AG04449 (cell line): ENCODE data around the gene RXFP2.

Experiments used
- CTCF ChIA-PET: fragments of 350-600 bp; formaldehyde crosslinking; extraction: SDS; loops from one replicate; lab custom pipeline; 2021; ENCODE audit warnings: antibody characterized with exemption; lab: Yijun Ruan, JAX
- POLR2A ChIA-PET: fragments of 400-600, 350-600 bp; formaldehyde crosslinking; extraction: SDS; loops from one replicate; lab custom pipeline; 2020; ENCODE audit warnings: antibody characterized with exemption, inconsistent platforms; lab: Yijun Ruan, JAX
- DNase-seq: peaks from one replicate; pipeline ENCODE4 v3.0.0-alpha.2; 2010; ENCODE audit warnings: low read depth, low spot score
- H3K4me3 ChIP-seq: 2 replicates; pipeline ENCODE4 v1.5.1; 2011; ENCODE audit warnings: low read depth, mild to moderate bottlenecking, control low read depth, low read length
- TF ChIP-seq, protein P1 (sequence below): IDR thresholded peaks from one replicate; pipeline ENCODE4 v1.5.1; 2011; ENCODE audit warnings: mild to moderate bottlenecking, moderate library complexity, low read length, control low read depth, inconsistent platforms; ENCODE audit not compliant: insufficient read depth; ENCODE audit errors: missing control alignments

RXFP2 gene

GRCh38 chr13:31733647-31734046 lies 5.7 kb upstream of the RXFP2 start:
- TF ChIP-seq, protein P1, sequence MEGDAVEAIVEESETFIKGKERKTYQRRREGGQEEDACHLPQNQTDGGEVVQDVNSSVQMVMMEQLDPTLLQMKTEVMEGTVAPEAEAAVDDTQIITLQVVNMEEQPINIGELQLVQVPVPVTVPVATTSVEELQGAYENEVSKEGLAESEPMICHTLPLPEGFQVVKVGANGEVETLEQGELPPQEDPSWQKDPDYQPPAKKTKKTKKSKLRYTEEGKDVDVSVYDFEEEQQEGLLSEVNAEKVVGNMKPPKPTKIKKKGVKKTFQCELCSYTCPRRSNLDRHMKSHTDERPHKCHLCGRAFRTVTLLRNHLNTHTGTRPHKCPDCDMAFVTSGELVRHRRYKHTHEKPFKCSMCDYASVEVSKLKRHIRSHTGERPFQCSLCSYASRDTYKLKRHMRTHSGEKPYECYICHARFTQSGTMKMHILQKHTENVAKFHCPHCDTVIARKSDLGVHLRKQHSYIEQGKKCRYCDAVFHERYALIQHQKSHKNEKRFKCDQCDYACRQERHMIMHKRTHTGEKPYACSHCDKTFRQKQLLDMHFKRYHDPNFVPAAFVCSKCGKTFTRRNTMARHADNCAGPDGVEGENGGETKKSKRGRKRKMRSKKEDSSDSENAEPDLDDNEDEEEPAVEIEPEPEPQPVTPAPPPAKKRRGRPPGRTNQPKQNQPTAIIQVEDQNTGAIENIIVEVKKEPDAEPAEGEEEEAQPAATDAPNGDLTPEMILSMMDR, result no peak
- no peak for DNase-seq
- H3K4me3 ChIP-seq, result no peak overlapping the region
- ChIA-PET POLR2A (no interaction called here), CTCF (interaction anchor here (1.2 to 7.3 kb wide), 8 partner anchors 8 to 534 kb away, joined by 3 to 62 read pairs (median 10); no protein-coding TSS in a partner anchor)

DNA sequence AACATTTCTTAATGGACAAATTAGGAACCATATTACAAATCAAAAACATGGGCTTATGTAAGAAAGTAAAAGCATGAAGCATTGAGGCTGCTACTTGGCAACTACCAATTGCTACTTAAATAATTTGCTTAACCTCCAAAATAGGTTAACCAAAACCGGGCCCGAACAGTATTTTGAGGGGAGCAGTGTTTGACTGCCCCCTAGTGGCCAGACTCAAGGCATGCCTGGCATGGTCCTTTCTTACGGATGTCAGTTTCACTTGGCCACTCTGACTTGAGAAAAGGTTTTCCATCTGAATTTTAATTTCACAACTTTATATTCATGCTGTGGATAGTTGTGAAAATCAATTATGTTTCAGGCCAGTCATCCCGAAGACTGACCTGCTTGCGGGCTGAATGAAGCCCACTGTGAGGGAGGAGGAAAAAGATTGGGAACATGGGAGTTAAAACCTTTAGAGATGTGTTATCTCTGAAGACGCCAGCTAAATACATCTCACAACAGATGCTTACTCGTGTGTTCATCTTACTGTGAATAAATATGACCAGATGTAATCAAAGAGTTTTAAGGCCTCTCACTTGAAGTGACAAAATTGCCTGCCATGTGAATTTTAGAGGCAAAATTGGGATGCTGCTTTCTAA lies 2.9 kb downstream of the RXFP2 start:
- no peak overlapping the region for H3K4me3 ChIP-seq
- TF ChIP-seq, protein P1, result peak; percentile 82
- CTCF ChIA-PET, result interaction anchor here (0.8 to 7.0 kb wide), 23 partner anchors 8 to 506 kb away, joined by 3 to 133 read pairs (median 8); no protein-coding TSS in a partner anchor
- POLR2A ChIA-PET, result no interaction called here
- DNase-seq, result no peak

DNA sequence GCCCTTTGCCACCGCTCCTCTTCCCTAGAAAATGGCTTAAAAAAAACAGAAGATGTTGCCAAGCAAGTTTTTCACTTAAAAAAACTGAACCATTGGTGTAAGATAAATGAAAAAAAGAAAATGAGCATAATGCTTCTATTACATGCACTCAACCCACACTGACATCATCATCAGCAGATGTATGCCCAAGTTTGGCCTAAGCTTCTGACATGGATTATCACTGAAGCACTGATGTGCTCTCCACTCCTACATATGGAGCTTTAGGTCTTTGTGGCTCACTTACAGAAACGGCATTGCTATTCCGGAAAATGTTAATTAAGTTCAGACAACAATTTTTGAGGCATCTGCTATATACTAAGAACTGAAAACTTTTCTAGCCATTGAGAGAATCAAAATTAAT lies 8.0 kb downstream of the RXFP2 start:
- ChIA-PET CTCF (interaction anchor here (1.0 to 3.2 kb wide), 10 partner anchors 11 to 548 kb away, joined by 3 to 13 read pairs (median 3); partner anchors contain the start of gene B3GLCT), POLR2A (no interaction called here)
- H3K4me3 ChIP-seq, result no peak overlapping the region
- DNase-seq, result no peak
- TF ChIP-seq, protein P1, result no peak

GRCh38 chr13:31747966-31748365 lies 8.6 kb downstream of the RXFP2 start:
- DNase-seq, result no peak
- ChIA-PET POLR2A (no interaction called here), CTCF (interaction anchor here (0.9 to 3.2 kb wide), 10 partner anchors 12 to 548 kb away, joined by 3 to 13 read pairs (median 3); partner anchors contain the start of gene B3GLCT)
- TF ChIP-seq, protein P1, result no peak
- no peak overlapping the region for H3K4me3 ChIP-seq

GRCh38 chr13:31749929-31750328 lies 10.6 kb downstream of the RXFP2 start:
- TF ChIP-seq, protein P1, result no peak
- no peak overlapping the region for H3K4me3 ChIP-seq
- peak; percentile 89 for DNase-seq
- CTCF ChIA-PET, result interaction anchor here (1.2 to 1.8 kb wide), 2 partner anchors 212 to 318 kb away, joined by 4 to 5 read pairs; no protein-coding TSS in a partner anchor
- POLR2A ChIA-PET, result no interaction called here

GRCh38 chr13:31755211-31755610 lies 15.9 kb downstream of the RXFP2 start:
- no peak overlapping the region for H3K4me3 ChIP-seq
- no peak for DNase-seq
- TF ChIP-seq, protein P1, result no peak
- CTCF ChIA-PET, result interaction anchor here (0.7 to 2.5 kb wide), 4 partner anchors 10 to 520 kb away, joined by 3 to 8 read pairs (median 4); no protein-coding TSS in a partner anchor
- POLR2A ChIA-PET, result interaction anchor here (1.0 to 1.3 kb wide), 2 partner anchors 10 to 279 kb away, joined by 3 to 5 read pairs; no protein-coding TSS in a partner anchor
